ENCODE data around the gene ATXN2. TPM values are rescaled to one million over a fixed set of nuclear protein-coding genes. Genes with fewer than 3 reads are reported as not detected.

ATXN2 gene
- total RNA-seq, 1 experiment from 2014 or later = 108 TPM

DNA sequence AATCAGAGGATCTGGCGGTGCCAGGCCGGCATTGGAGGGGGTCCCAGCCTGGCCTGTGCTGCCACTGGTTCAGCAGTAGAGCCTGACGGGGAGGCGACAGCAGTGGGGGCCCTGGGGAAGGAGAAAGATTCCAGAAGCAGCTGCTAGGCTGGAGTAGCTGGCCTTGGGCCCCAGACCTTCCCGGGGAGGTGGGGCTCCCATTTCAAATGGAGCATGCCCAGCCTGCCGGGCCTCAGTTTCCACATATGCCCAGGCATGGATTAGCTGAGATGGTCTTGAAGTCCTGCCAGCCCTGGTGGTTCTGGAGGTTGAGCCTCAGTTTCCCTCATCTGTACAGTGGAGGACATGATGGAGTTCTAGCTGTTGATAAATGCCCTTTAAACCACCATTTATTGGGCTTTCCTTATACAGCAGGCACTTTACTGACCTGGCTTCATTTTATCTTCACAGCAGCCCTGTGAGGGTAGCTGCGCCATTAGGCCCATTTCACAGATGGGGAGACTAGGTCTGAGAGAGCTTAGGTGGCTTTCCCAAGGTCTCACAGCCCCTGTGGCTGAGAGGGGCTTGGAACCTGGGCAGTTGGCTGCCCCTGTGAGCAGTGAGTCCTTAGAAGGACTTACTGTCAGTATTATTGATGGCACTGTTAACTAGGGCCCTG, 171.6 kb downstream of the ATXN2 start:
- no peak for DNase-seq
- Histone ChIP-seq H3K79me2 (ENCODE audit: low read depth) (peaks cover 20% of the 10 kb centered on the region), H4K20me1 (ENCODE audit: insufficient read depth) (no peaks in the 10 kb centered on the region)

GRCh38 chr12:111426344-111427185, 172.6 kb downstream of the ATXN2 start:
- no peak overlapping the region for H3K4me3 ChIP-seq
- no peak overlapping the region for H2AFZ ChIP-seq
- no peaks in the 10 kb centered on the region for H3K9me3 ChIP-seq (ENCODE audit: insufficient read depth, low read depth)
- no peaks in the 10 kb centered on the region for H3K27me3 ChIP-seq (ENCODE audit: insufficient read depth, low read depth)
- peak overlapping the region; percentile 80 for H3K27ac ChIP-seq
- no peaks in the 10 kb centered on the region for H4K20me1 ChIP-seq (ENCODE audit: insufficient read depth)
- no peaks in the 10 kb centered on the region for H3K9me2 ChIP-seq (ENCODE audit: insufficient read depth)
- H3K36me3 ChIP-seq (ENCODE audit: low read depth) = no peaks in the 10 kb centered on the region
- ChIA-PET CTCF (interaction anchor here (1.4 kb wide), 1 partner anchor 30 kb away, joined by 7 read pairs; no protein-coding TSS in a partner anchor), POLR2A (ENCODE audit: unreplicated experiment) (no interaction called here)
- H3F3A ChIP-seq (ENCODE audit: insufficient read depth, low read depth) = peaks cover 18% of the 10 kb centered on the region
- BruUV-seq (replicated peaks) = no TSS peak
- peaks cover 32% of the 10 kb centered on the region for H3K4me1 ChIP-seq (replicated peaks; ENCODE audit: insufficient read depth)
- H3K4me2 ChIP-seq = peak overlapping the region; percentile 68
- intact Hi-C loops (cut with micrococcal nuclease; ENCODE audit: unreplicated experiment) = no loop called here
- peaks cover 20% of the 10 kb centered on the region for H3K79me2 ChIP-seq (ENCODE audit: low read depth)
- TF ChIP-seq EZH2 (IDR thresholded peaks at IDR 0.05; ENCODE audit: low read depth) (no peak), CTCF (conservative IDR thresholded peaks at IDR 0.05) (no peak)
- no peak for DNase-seq

More for the DNA sequence above, 171.6 kb downstream of the ATXN2 start:
- H3K27me3 ChIP-seq (ENCODE audit: insufficient read depth, low read depth) = no peaks in the 10 kb centered on the region
- intact Hi-C loops (cut with micrococcal nuclease; ENCODE audit: unreplicated experiment) = no loop called here
- H3K27ac ChIP-seq = no peak overlapping the region
- TF ChIP-seq CTCF (conservative IDR thresholded peaks at IDR 0.05) (no peak), EZH2 (IDR thresholded peaks at IDR 0.05; ENCODE audit: low read depth) (no peak)
- no peak overlapping the region for H3K4me2 ChIP-seq
- no peak overlapping the region for H2AFZ ChIP-seq
- H3K4me3 ChIP-seq = no peak overlapping the region
- H3K9me2 ChIP-seq (ENCODE audit: insufficient read depth) = no peaks in the 10 kb centered on the region
- CTCF ChIA-PET = no interaction called here
- no peaks in the 10 kb centered on the region for H3K9me3 ChIP-seq (ENCODE audit: insufficient read depth, low read depth)
- H3K36me3 ChIP-seq (ENCODE audit: low read depth) = no peaks in the 10 kb centered on the region
- no TSS peak for BruUV-seq (replicated peaks)
- peaks cover 28% of the 10 kb centered on the region for H3F3A ChIP-seq (ENCODE audit: insufficient read depth, low read depth)
- peaks cover 40% of the 10 kb centered on the region for H3K4me1 ChIP-seq (replicated peaks; ENCODE audit: insufficient read depth)
- POLR2A ChIA-PET (ENCODE audit: unreplicated experiment) = interaction anchor here (0.7 kb wide), 2 partner anchors 10 to 16 kb away, joined by 3 to 12 read pairs; no protein-coding TSS in a partner anchor

DNA sequence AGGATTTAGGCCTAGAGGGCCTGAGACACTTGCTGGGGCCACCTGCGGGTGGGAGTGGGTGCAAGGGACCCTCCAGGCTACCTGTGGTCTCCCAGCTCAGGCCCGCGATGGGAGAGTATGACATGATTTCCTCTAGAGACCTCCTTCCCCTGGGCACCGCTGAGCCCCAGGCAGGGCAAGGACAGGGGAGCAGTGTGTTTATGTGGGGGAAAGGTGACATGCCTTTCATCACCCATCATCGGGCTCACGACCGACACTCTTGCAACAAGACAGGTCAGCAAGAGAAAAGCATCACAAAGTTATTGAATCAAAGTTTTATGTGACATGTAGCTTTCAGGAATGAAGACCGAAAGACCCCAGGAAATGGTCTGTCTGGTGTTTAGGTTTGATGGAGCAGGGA, 173.5 kb downstream of the ATXN2 start:
- Histone ChIP-seq H3K79me2 (ENCODE audit: low read depth) (peaks cover 20% of the 10 kb centered on the region), H3K27me3 (ENCODE audit: insufficient read depth, low read depth) (no peaks in the 10 kb centered on the region), H3K9me2 (ENCODE audit: insufficient read depth) (no peaks in the 10 kb centered on the region), H3F3A (ENCODE audit: insufficient read depth, low read depth) (peaks cover 16% of the 10 kb centered on the region), H3K36me3 (ENCODE audit: low read depth) (no peaks in the 10 kb centered on the region), H3K9me3 (ENCODE audit: insufficient read depth, low read depth) (no peaks in the 10 kb centered on the region), H3K4me1 (replicated peaks; ENCODE audit: insufficient read depth) (peaks cover 29% of the 10 kb centered on the region), H3K27ac (peak overlapping the region; percentile 80), H3K4me2 (peak overlapping the region; percentile 68), H4K20me1 (ENCODE audit: insufficient read depth) (no peaks in the 10 kb centered on the region), H3K4me3 (peak overlapping the region; percentile 18; the same call in 1 of the 2 replicates), H2AFZ (no peak overlapping the region)
- ChIA-PET POLR2A (ENCODE audit: unreplicated experiment) (interaction anchor here (0.7 kb wide), 1 partner anchor 808 kb away, joined by 3 read pairs; no protein-coding TSS in a partner anchor), CTCF (interaction anchor here (1.4 kb wide), 1 partner anchor 29 kb away, joined by 7 read pairs; no protein-coding TSS in a partner anchor)
- intact Hi-C loops (cut with micrococcal nuclease; ENCODE audit: unreplicated experiment) = no loop called here
- TF ChIP-seq EZH2 (IDR thresholded peaks at IDR 0.05; ENCODE audit: low read depth) = no peak
- TF ChIP-seq CTCF (conservative IDR thresholded peaks at IDR 0.05) = no peak
- no TSS peak for BruUV-seq (replicated peaks)
- DNase-seq = peak; percentile 45 to 82
